GM12874 (cell line): ENCODE measurements around the gene BDNF.

ENCODE experiments used
- TF ChIP-seq, protein P1 (sequence below): IDR thresholded peaks from 2 replicates; pipeline ENCODE4 v1.5.1; 2011; ENCODE audit warnings: low read depth, mild to moderate bottlenecking, control low read depth, low read length, moderate library complexity; ENCODE audit not compliant: insufficient read depth

The BDNF gene

DNA sequence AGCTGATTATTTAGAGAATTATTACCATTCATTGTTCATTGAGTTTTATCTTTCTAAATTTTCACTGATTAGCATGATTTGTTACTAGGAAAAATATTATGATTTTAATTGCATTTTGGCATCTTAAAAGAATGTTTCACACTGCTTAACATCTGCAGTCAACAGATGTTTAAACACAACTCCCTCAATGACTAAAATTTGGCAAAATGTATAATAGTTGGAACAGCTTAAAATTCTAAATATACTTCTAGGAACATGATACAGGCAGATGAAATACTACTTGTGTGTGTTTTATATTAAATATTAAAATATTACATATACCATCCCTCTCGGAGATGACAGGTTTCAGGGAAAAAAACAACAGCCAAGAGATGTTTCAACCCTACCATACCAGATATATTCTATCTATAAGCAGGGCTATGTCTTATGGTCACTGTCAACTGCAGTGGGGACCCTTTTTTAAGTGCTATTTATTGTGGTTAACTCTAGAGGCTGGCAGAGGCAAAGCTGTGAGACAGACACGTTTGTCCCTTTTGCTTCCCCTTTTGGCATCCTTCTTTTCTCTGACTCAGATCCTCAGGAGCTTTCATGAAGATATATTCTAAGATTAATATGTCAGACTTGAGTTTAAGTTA, 81.9 kb downstream of the BDNF start:
- TF ChIP-seq, protein P1, sequence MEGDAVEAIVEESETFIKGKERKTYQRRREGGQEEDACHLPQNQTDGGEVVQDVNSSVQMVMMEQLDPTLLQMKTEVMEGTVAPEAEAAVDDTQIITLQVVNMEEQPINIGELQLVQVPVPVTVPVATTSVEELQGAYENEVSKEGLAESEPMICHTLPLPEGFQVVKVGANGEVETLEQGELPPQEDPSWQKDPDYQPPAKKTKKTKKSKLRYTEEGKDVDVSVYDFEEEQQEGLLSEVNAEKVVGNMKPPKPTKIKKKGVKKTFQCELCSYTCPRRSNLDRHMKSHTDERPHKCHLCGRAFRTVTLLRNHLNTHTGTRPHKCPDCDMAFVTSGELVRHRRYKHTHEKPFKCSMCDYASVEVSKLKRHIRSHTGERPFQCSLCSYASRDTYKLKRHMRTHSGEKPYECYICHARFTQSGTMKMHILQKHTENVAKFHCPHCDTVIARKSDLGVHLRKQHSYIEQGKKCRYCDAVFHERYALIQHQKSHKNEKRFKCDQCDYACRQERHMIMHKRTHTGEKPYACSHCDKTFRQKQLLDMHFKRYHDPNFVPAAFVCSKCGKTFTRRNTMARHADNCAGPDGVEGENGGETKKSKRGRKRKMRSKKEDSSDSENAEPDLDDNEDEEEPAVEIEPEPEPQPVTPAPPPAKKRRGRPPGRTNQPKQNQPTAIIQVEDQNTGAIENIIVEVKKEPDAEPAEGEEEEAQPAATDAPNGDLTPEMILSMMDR = no peak

DNA sequence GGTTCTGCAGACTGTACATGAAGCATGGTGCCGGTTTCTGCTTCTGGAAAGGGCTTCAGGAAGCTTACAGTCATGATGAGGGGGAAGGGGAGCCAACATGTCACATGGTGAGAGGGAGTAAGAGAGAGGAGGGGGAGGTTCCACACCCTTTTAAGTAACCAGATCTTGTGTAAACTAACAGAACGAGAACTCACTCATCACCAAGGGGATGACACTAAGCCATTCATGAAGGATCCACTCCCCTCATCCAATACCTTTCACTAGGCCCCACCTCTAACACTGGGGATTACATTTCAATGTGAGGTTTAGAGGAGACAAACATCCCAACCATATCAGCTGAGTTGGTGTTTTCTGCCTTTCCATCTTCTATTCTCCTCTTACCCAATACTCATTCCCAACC, 83.5 kb downstream of the BDNF start:
- TF ChIP-seq, protein P1 = no peak

DNA sequence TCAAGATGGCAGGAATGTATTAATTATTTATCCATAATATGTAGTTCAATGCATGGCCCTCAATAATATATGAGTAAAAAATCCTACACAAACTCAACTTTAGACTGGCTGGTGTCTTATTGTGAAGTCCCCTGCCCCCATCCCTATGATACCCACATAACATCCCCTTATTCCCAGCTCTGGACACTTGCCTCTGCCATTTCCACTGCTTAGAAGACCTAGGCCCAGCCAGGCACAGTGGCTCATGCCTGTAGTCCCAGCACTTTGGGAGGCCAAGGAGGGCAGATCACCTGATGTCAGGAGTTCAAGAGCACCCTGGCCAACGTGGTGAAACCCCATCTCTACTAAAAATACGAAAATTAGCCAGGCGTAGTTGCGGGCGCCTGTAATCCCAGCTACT, 84.4 kb downstream of the BDNF start:
- TF ChIP-seq, protein P1 = no peak

DNA sequence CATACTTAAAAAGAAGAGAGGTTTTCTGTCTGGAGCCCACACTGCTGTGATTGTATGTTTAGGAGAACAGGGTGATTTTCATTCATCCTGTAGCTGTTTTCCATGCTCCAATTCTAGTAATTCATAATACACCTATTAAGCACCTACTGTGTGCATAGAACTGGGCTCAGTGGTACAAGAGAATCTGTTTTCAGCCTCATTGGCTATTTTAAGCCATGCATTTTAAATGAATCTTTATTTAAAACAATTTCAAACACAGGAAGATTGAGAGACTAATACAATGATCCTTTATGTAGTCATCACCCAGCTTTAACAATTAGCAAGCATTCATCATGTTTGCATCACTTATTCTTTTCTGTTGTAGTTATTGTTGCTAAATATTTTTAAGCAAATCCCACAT, 86.2 kb downstream of the BDNF start:
- TF ChIP-seq, protein P1 = no peak

DNA sequence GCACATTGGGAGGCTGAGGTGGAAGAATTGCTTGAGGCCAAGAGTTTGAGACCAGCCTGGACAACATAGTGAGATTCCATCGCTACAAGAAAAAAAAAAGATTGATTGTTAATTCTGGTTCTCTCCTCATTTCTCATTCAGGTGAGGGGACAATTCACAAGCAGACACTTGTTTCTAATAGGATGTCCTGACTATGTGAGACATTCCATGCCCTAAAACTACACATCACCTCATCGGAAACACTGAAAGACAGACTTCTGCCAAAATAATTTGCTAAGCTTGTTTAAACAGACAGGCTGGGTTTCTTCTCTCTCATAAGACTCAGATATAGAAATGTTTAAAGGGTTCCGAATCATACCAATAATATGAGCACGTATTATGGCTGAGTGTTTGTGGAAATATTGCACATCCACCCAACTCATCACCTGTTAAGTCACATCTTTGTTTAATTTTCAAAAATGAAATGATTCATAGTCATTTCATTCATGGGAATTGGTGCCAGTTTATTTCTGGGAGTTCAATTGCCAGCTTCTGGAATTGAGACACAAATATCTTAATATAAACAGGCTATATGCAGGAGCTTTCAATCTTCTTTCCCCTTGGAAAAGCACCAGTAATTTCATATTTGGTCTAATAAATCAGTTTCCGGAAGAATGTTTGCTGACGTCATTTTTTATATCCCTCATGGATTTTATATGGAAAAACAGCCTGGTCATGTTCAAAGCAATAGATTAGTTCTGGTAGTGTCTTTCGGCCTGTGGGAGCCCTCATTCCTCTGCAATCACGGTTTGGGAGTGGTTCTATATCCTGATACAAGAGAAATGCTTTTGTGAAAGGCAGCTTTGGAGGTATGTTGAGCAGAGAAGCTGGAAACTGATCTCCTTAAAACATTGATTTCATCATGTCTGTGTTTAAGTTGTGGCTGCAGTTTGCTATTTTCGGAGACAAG, 87.0 kb downstream of the BDNF start:
- TF ChIP-seq, protein P1 = no peak

DNA sequence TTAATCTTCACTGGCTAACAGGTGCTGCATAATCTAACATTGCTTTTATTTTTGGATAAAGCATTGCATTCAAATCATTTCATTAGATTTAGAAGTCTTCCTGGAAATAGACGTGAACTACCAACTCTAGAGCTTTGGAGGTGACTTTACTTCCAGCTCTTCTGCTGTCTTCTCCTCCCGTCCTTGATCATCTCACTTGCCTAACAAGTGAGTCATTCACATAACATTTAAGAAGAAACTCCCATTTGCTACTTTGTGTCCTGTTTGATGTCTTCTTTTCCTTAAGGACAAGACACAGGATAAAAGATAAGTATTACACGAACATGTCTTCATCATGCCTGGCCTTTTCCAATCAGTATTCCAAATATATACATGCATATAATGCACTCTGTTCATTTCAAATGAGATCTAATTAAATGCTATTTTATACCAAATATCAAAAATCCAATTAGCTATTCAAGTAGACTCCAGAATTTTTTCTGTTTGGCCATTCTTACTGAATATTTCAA, 88.3 kb downstream of the BDNF start:
- TF ChIP-seq, protein P1 = no peak

DNA sequence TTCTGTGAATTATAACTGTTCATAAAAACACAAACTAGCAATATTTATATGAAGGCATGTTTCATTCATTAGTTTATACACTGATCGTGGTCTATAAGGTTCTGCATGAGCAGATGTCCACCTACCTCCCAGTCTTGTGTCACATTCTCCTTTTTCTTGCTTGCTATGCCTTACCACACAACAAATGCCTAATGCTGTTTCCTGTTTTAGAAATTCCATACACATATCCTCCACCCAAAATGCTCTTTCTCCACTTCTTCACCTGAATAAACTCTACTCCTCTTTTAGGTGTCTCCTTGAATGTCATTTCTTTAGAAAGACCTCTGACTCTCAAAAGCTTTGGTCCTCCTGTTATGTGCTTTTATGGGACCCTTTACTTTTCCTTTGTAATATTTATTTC, 88.9 kb downstream of the BDNF start:
- TF ChIP-seq, protein P1 = no peak
